ENCODE data around the gene TRIP6.
"Not testable (repeated sequence)": the region's sequence is repeated elsewhere in the genome, so short reads cannot be mapped to it uniquely, and the experiment has no call there.

Gene TRIP6

GRCh38 chr7:100914208-100914878 is 47.2 kb downstream of the TRIP6 start:
- DNase-seq (ENCODE audit: low spot score), result no peak

GRCh38 chr7:100914879-100915447 is 47.8 kb downstream of the TRIP6 start:
- DNase-seq (ENCODE audit: low spot score), result no peak

- DNase-seq (ENCODE audit: low spot score), result not testable (repeated sequence)
These were observed 52.1 kb downstream of the TRIP6 start for GRCh38 chr7:100919335-100919734.

- not testable (repeated sequence) for DNase-seq (ENCODE audit: low spot score)
These were observed 52.7 kb downstream of the TRIP6 start for GRCh38 chr7:100919779-100920437.

GRCh38 chr7:100921039-100921438 is 53.9 kb downstream of the TRIP6 start:
- no peak for DNase-seq (ENCODE audit: low spot score)
